Hepatocyte (in vitro differentiated cells): ENCODE results near the gene SLC30A10. TPM values are rescaled to one million over a fixed set of nuclear protein-coding genes. Genes with fewer than 3 reads are reported as not detected.
"Not testable (repeated sequence)": the region's sequence is repeated elsewhere in the genome, so short reads cannot be mapped to it uniquely, and the experiment has no call there.

Experiments
- DNase-seq: peaks from one replicate; pipeline ENCODE4 v3.0.0-alpha.2; 2016; ENCODE audit warnings: low spot score
- H2AFZ ChIP-seq: fragments of 200-600 bp; sonication (generic); 2 replicates; pipeline ENCODE4 v1.6.0; 2016; ENCODE audit warnings: antibody characterized with exemption, mild to moderate bottlenecking
- H3K27ac ChIP-seq: fragments of 200-600 bp; sonication (generic); 2 replicates; pipeline ENCODE4 v1.5.1; 2016; ENCODE audit warnings: mild to moderate bottlenecking
- H3K27me3 ChIP-seq: fragments of 200-600 bp; sonication (generic); 2 replicates; pipeline ENCODE4 v1.6.1; 2016
- H3K36me3 ChIP-seq: fragments of 200-600 bp; sonication (generic); replicated peaks from 2 replicates; pipeline ENCODE4 v1.5.1; 2016; ENCODE audit warnings: low read depth; ENCODE audit not compliant: insufficient read depth
- H3K4me1 ChIP-seq: fragments of 200-600 bp; sonication (generic); 2 replicates; pipeline ENCODE4 v1.5.1; 2016; ENCODE audit warnings: mild to moderate bottlenecking, moderate library complexity; ENCODE audit not compliant: insufficient read depth
- H3K4me2 ChIP-seq: fragments of 200-600 bp; sonication (generic); 2 replicates; pipeline ENCODE4 v1.6.0; 2016
- H3K4me3 ChIP-seq: fragments of 200-600 bp; sonication (generic); 2 replicates; pipeline ENCODE4 v1.5.1; 2016; ENCODE audit warnings: mild to moderate bottlenecking
- H3K79me2 ChIP-seq: fragments of 200-600 bp; sonication (generic); 2 replicates; pipeline ENCODE4 v1.6.0; 2017; ENCODE audit warnings: mild to moderate bottlenecking
- H3K9me2 ChIP-seq: fragments of 200-600 bp; sonication (generic); replicated peaks from 2 replicates; pipeline ENCODE4 v1.6.0; 2017; ENCODE audit warnings: mild to moderate bottlenecking; ENCODE audit not compliant: insufficient read depth
- H3K9me3 ChIP-seq: fragments of 200-600 bp; sonication (generic); 2 replicates; pipeline ENCODE4 v1.5.1; 2016; ENCODE audit warnings: low read depth, mild to moderate bottlenecking
- H4K20me1 ChIP-seq: fragments of 200-600 bp; sonication (generic); 2 replicates; pipeline ENCODE4 v1.6.0; 2016; ENCODE audit warnings: mild to moderate bottlenecking; ENCODE audit not compliant: insufficient read depth, poor library complexity, severe bottlenecking
- CTCF ChIP-seq: fragments of 200-600 bp; sonication (generic); IDR thresholded peaks from 2 replicates; pipeline ENCODE4 v1.5.1; 2016; ENCODE audit warnings: antibody characterized with exemption, mild to moderate bottlenecking; ENCODE audit not compliant: poor library complexity
- EZH2 ChIP-seq: fragments of 200-600 bp; sonication (generic); IDR thresholded peaks from 2 replicates; pipeline ENCODE4 v1.6.1; 2016; ENCODE audit warnings: antibody characterized with exemption, mild to moderate bottlenecking, borderline replicate concordance
- EZH2phosphoT487 ChIP-seq: fragments of 200-600 bp; sonication (generic); IDR thresholded peaks from one replicate; pipeline ENCODE4 v1.6.1; 2018; ENCODE audit warnings: antibody characterized with exemption, mild to moderate bottlenecking, low read depth, moderate library complexity; ENCODE audit not compliant: unreplicated experiment, severe bottlenecking
- WGBS: methylation state at CpG from one replicate; pipeline ENCODE4 v1.1.6; 2016; ENCODE audit warnings: low lambda C conversion rate; ENCODE audit errors: missing lambda C conversion rate; 5-methylcytosine and 5-hydroxymethylcytosine counted together
- polyA plus RNA-seq: library from polyadenylated mRNA; unstranded; fragments of >200 nt; fragmentation: Nextera tagmentation; extraction: Ambion mirVana; gene quantifications from 2 replicates; pipeline ENCODE4 v1.2.1, GENCODE V29; 2016
- total RNA-seq: library from RNA; depleted of rRNA; stranded (reverse); fragments of >200 nt; gene quantifications from 2 replicates; pipeline ENCODE4 v1.2.3, GENCODE V29; 2014

SLC30A10 gene
- total and polyA plus RNA-seq, 2 experiments from 2014 or later, result 6.0 to 14.1 TPM

- Histone ChIP-seq H3K79me2 (no peaks in the 10 kb centered on the region), H3K27me3 (no peaks in the 10 kb centered on the region), H3K9me2 (no peaks in the 10 kb centered on the region), H3K9me3 (no peaks in the 10 kb centered on the region), H4K20me1 (no peaks in the 10 kb centered on the region), H3K27ac (no peak overlapping the region), H2AFZ (no peak overlapping the region), H3K4me2 (no peak overlapping the region), H3K4me1 (peaks cover 5% of the 10 kb centered on the region), H3K36me3 (no peaks in the 10 kb centered on the region), H3K4me3 (no peak overlapping the region)
- WGBS, result 27% methylated on average over 2 of the region's 2 CpGs
- peak; percentile 60 for DNase-seq
- TF ChIP-seq CTCF, result no peak
Measured at GRCh38 chr1:219938706-219939105, 10.3 kb upstream of the SLC30A10 start.

GRCh38 chr1:219933763-219934162 is 5.4 kb upstream of the SLC30A10 start:
- H3K36me3 ChIP-seq, H2AFZ ChIP-seq, H3K9me2 ChIP-seq, DNase-seq, H3K4me1 ChIP-seq, H3K79me2 ChIP-seq, H3K4me2 ChIP-seq, H4K20me1 ChIP-seq, H3K9me3 ChIP-seq, H3K27me3 ChIP-seq, H3K4me3 ChIP-seq, H3K27ac ChIP-seq: not testable (repeated sequence)
- WGBS, result 87% methylated on average over 11 of the region's 11 CpGs

- H3K27me3 ChIP-seq, result peaks cover 4% of the 10 kb centered on the region
- no peaks in the 10 kb centered on the region for H3K79me2 ChIP-seq
- H2AFZ ChIP-seq, result no peak overlapping the region
- peak; percentile 59 for DNase-seq
- H3K4me2 ChIP-seq, result no peak overlapping the region
- TF ChIP-seq EZH2, result no peak
- no peak for TF ChIP-seq CTCF
- TF ChIP-seq EZH2phosphoT487, result no peak
- no peaks in the 10 kb centered on the region for H3K9me3 ChIP-seq
- H3K4me3 ChIP-seq, result no peak overlapping the region
- H3K36me3 ChIP-seq, result no peaks in the 10 kb centered on the region
- H3K27ac ChIP-seq, result no peak overlapping the region
- H4K20me1 ChIP-seq, result no peaks in the 10 kb centered on the region
- H3K4me1 ChIP-seq, result no peaks in the 10 kb centered on the region
- H3K9me2 ChIP-seq, result no peaks in the 10 kb centered on the region
Measured at GRCh38 chr1:219931033-219931432, 2.7 kb upstream of the SLC30A10 start.

GRCh38 chr1:219928791-219929118 is 398 bp upstream of the SLC30A10 start:
- Histone ChIP-seq H3K36me3 (no peaks in the 10 kb centered on the region), H3K27me3 (peaks cover 4% of the 10 kb centered on the region), H3K4me3 (peak overlapping the region; percentile 43), H3K4me2 (peak overlapping the region; percentile 96), H3K27ac (no peak overlapping the region), H3K79me2 (no peaks in the 10 kb centered on the region), H2AFZ (peak overlapping the region; percentile 73), H3K9me3 (no peaks in the 10 kb centered on the region), H3K4me1 (no peaks in the 10 kb centered on the region), H3K9me2 (no peaks in the 10 kb centered on the region), H4K20me1 (no peaks in the 10 kb centered on the region)
- no peak for DNase-seq
- 48% methylated on average over 13 of the region's 13 CpGs for WGBS
- TF ChIP-seq EZH2 (no peak), EZH2phosphoT487 (no peak), CTCF (no peak)
